SKM-1 (cell line): ENCODE measurements around the gene FLRT1.

Experiments used
- DNase-seq: peaks from one replicate; lab custom pipeline; 2025; ENCODE audit not compliant: unreplicated experiment; lab: John Stamatoyannopoulos, UW

The FLRT1 gene

GRCh38 chr11:64084146-64084950 is 48.6 kb downstream of the FLRT1 start:
- no peak for DNase-seq

GRCh38 chr11:64084951-64085710 is 49.4 kb downstream of the FLRT1 start:
- no peak for DNase-seq
